Middle frontal gyrus (tissue), 1 donor: Measurements from ENCODE around the gene MAF.
A peak's percentile ranks its signal among the peaks of the same experiment; 100 is the strongest.

Source experiments
- DNase-seq: peaks from one replicate; pipeline ENCODE4 v3.0.0-alpha.2; 2015; ENCODE audit warnings: low spot score; ENCODE audit errors: extremely low spot score

The MAF gene

GRCh38 chr16:79600638-79601091, at the start of gene MAF:
Gene MAF, minus strand, starts transcription at chr16:79600737. Its CDS starts 835 bp downstream, at chr16:79599902.
- peak; percentile 85 for DNase-seq

DNA sequence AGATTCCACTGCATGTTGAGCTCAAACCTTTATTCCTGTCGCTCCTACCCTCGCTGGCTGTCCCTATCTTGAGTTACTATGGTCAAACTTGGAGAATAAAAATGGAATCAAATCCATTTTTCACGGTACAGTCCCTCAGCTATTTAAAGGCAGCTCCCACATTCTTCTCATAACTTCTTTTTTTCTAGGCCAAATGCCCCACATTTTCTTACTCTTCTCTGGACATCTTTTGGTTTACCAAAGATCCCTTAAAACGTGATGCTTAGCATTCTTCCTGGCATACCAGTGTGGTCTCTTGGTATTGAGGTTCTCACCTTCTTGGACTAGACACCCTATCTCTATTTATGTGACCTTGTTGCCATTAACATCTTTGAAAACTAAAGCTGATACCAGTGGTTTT, 48.3 kb upstream of the MAF start:
- no peak for DNase-seq

- no peak for DNase-seq
These were observed 47.0 kb upstream of the MAF start for GRCh38 chr16:79647586-79647985.

- DNase-seq = no peak
These were observed 45.2 kb upstream of the MAF start for GRCh38 chr16:79645701-79646100.

- DNase-seq = no peak
These were observed 44.6 kb upstream of the MAF start for GRCh38 chr16:79644971-79645667.

DNA sequence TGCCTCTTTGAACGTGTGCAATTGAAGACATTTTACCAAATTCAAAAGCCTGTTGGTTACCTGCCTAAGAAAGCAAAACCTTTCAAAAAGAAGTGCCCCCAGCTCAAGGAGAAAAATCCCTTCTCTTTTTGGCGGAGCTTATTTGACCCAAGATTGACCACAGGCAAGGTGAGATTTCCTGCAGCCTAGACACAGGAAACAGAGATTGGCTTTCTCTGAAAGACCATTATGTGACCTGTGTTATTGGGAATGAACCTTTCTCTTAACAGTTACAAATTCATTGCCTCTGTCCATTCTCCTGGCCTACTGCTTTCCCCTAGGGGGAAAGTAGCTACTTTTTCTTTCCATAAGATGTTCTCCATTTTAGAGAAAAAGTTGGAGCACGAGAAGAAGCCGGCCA, 42.1 kb upstream of the MAF start:
- DNase-seq = no peak

GRCh38 chr16:79640513-79641360, 40.2 kb upstream of the MAF start:
- no peak for DNase-seq

DNA sequence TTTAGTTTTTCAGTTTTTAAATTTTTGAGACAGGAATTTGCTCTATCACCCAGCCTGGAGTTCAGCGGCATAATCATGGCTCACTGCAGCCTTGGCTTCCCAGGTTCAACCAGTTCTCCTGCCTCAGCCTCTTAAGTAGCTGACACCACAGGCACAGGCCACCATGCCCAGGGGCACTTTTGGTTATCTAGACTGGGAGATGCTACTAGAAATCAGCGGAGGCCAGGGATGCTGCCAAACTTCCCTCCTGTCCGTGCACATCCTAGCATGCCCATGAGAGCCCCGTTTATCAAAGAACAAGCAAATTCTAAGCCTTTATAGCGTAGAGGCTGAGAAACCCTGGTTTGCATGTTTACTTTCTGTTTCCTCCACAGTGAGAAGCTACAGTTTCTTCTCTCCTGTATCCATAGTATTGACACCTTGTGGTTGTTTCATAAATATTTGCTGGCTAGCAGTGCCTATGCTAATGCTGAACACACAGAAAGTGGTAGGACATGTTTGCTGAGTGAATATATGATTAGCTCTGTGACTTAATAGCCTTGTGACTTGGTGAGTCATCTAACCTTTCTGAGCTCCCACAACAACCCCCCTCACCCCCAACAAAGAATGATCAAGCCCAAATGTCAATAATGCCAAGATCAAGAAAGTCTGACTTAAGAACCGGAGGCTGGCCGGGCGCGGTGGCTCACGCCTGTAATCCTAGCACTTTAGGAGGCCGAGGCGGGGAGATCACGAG, 39.2 kb upstream of the MAF start:
- DNase-seq = no peak

GRCh38 chr16:79638386-79638785, 37.8 kb upstream of the MAF start:
- DNase-seq = no peak

DNA sequence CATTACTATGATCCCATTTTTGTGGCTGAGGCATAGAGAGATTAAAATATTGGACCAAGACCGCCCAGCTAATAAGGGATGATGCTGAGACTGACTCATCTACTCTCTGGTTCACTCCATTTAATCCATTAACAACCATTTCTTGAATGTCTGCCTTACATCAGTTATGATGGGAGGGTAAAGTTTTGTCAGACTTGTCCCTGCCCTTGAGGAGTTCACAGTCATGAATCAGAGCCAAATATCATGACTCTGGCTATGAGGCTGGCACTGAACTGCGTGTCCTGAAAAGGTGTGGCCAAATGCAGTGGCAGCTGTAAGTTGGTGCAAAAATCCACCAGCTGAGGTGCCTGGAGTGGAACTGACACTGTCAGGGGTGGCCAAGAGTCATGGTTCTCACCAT, 35.0 kb upstream of the MAF start:
- DNase-seq = no peak

GRCh38 chr16:79634298-79634697, 33.8 kb upstream of the MAF start:
- DNase-seq = no peak

DNA sequence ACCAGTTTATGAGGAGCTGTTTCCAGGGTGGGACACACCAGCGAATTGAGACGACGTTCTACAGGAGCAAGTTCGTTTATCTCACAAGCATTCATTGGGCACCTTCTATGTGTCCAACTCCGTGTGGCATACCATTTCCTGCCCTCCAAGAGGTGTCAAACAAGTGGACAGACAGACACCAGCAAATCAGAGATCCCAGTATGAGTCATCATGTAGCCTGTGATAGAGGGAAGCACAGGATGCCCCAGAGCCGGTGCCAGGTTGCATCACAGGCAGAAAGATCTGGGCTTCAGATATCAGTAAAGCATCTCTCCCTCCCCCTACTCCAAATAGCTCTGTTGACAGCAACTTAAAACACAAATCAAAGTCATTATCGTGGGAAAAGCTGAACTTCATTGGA, 31.8 kb upstream of the MAF start:
- DNase-seq = no peak

- no peak for DNase-seq
These were observed 28.5 kb upstream of the MAF start for GRCh38 chr16:79628988-79629387.

DNA sequence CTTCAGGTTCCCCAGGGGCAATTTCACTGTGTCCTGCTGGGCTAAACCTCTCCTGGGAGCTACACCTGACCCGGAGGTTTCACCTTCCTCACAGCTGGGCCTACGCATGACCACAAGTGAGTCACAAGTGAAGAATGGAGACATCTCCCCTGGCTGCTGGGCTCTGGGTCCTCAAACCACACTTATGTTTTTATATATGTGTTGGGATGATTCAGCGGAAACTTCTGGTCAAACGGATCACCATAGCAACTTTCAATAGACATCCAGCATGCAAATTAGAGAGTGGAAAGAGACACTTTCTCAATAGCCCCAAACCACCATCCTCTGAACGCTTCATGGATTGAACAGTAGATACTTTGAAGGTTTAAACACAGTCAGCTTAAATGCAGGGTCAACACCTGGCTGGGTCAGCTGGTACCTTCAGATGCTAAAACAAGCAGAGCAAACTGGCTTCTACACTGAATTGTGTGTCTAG, 28.0 kb upstream of the MAF start:
- DNase-seq = no peak

GRCh38 chr16:79627092-79627491, 26.6 kb upstream of the MAF start:
- no peak for DNase-seq

DNA sequence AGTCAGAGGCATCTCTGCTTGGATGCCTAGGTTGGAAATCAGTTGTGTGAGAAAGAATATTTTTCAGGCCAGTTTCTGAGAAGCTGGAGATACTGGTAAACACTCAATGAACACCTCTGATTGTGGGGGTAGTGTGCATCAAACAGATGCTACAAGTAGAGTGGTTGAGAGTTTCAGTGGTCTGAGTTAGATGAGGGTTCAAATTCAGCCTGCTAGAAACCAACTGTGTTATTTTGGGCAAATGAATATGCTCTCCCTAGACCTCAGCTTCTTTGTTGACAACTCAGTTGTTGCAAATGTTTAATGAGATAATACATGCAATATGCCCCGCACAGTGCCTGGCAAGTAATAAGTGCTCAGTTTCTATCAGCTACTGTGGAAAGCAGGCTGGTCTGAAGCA, 25.2 kb upstream of the MAF start:
- no peak for DNase-seq

DNA sequence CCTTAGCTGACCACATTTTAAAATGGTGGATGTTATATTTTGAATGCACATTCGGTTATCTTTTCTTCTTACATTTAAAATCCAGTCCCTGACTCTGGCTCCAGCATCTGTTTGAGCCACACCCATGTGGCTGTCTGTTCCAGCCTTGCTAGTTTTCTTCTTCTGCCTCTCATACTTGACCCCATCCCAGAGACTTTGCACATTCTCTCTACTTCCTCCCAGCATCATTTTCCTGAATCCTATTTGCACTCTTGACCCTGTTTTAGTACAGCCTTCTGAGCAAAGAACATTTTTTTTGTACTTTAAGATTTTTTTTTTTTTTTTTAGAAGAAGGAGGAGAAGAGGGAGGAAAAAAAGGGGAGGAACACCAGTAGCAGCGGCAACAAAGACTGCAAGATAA, 23.3 kb upstream of the MAF start:
- no peak for DNase-seq

GRCh38 chr16:79623062-79623461, 22.5 kb upstream of the MAF start:
- no peak for DNase-seq

- no peak for DNase-seq
These were observed 20.5 kb upstream of the MAF start for GRCh38 chr16:79621027-79621426.

- no peak for DNase-seq
These were observed 18.1 kb upstream of the MAF start for GRCh38 chr16:79618692-79619050.

DNA sequence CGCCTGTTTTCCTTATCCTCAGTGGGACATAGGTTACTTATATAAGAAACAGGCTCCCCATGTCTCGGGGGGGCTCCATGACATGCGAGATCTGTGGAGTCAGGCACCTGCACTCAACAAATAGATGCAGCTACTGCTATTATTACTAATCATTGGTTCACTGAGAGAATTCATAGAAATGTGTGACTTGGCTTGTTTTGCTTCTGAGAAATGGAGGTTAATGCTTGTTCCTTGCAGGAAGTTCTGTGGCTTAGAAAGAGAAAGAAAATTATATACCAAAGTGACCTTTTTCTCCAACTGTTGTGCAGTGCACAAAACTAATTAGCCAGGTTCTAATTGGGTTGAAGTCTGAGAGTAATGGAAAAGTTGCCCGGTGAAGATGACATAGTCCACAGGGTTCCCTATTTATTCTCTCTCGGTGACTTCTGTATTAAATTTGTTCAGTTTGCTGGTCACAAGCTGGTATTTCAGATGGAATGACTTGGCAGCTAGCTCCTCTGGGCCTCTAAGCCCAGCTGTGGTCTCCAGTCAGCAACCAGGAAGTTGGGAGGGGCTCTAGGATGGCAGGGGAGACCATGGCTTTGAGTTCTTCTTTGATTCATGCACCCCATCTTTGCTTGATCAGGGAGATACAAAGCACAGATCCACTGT, 17.6 kb upstream of the MAF start:
- DNase-seq = no peak

GRCh38 chr16:79613009-79613408, 12.5 kb upstream of the MAF start:
- DNase-seq = no peak
